Trophoblast cell (in vitro differentiated cells and primary cell): ENCODE measurements around the gene COQ4.

Experiments used
- DNase-seq, 2 donors: peaks; one replicate each; pipeline ENCODE4 v3.0.0-alpha.2; 2016
- H2AFZ ChIP-seq: 2 replicates; pipeline ENCODE4 v1.6.1; 2013; ENCODE audit warnings: low read length, moderate library complexity, mild to moderate bottlenecking; ENCODE audit not compliant: insufficient read depth, poor library complexity
- H2AK5ac ChIP-seq: 2 replicates; pipeline ENCODE4 v1.6.1; 2013; ENCODE audit warnings: mild to moderate bottlenecking, low read length
- H2BK120ac ChIP-seq: 2 replicates; pipeline ENCODE4 v1.6.1; 2013; ENCODE audit warnings: low read length, mild to moderate bottlenecking, moderate library complexity; ENCODE audit not compliant: insufficient read depth, poor library complexity
- H2BK12ac ChIP-seq: 2 replicates; pipeline ENCODE4 v1.6.1; 2013; ENCODE audit warnings: mild to moderate bottlenecking, low read length, moderate library complexity
- H2BK5ac ChIP-seq: 2 replicates; pipeline ENCODE4 v1.6.1; 2013; ENCODE audit warnings: low read length, low read depth, moderate library complexity, mild to moderate bottlenecking; ENCODE audit not compliant: poor library complexity
- H3K14ac ChIP-seq: 2 replicates; pipeline ENCODE4 v1.6.1; 2013; ENCODE audit warnings: mild to moderate bottlenecking, low read length
- H3K18ac ChIP-seq: 2 replicates; pipeline ENCODE4 v1.6.1; 2013; ENCODE audit warnings: mild to moderate bottlenecking, low read length
- H3K23ac ChIP-seq: 2 replicates; pipeline ENCODE4 v1.6.1; 2013; ENCODE audit warnings: low read length
- H3K27ac ChIP-seq: 2 replicates; pipeline ENCODE4 v1.5.1; 2013; ENCODE audit warnings: low read depth, mild to moderate bottlenecking, inconsistent platforms, low read length, moderate library complexity
- H3K27me3 ChIP-seq: 2 replicates; pipeline ENCODE4 v1.6.1; 2013; ENCODE audit warnings: inconsistent platforms, mild to moderate bottlenecking, low read length, moderate library complexity; ENCODE audit not compliant: insufficient read depth
- H3K36me3 ChIP-seq, 2 experiments: 1 replicate in 1 of 2; 2 replicates in 1 of 2; pipeline ENCODE4 v1.6.1; 2013; ENCODE audit warnings: low read length in 2 of 2, mild to moderate bottlenecking in 2 of 2, moderate library complexity in 1 of 2; ENCODE audit not compliant: insufficient read depth in 2 of 2, control insufficient read depth in 1 of 2
- H3K4ac ChIP-seq: 2 replicates; pipeline ENCODE4 v1.6.1; 2013; ENCODE audit warnings: low read depth, mild to moderate bottlenecking, low read length, moderate library complexity
- H3K4me1 ChIP-seq, 2 experiments: 1 replicate in 1 of 2; 2 replicates in 1 of 2; pipeline ENCODE4 v1.6.1; 2013; ENCODE audit warnings: low read length in 2 of 2, mild to moderate bottlenecking in 2 of 2, moderate library complexity in 1 of 2; ENCODE audit not compliant: insufficient read depth in 2 of 2, control insufficient read depth in 1 of 2
- H3K4me2 ChIP-seq: 2 replicates; pipeline ENCODE4 v1.6.1; 2013; ENCODE audit warnings: inconsistent platforms, mild to moderate bottlenecking, low read length, moderate library complexity
- H3K4me3 ChIP-seq: 2 replicates; pipeline ENCODE4 v1.5.1; 2013; ENCODE audit warnings: mild to moderate bottlenecking, low read depth, low read length, inconsistent platforms
- H3K79me1 ChIP-seq: one replicate; pipeline ENCODE4 v1.6.1; 2013; ENCODE audit warnings: low read length
- H3K79me2 ChIP-seq: 2 replicates; pipeline ENCODE4 v1.6.1; 2013; ENCODE audit warnings: low read length, mild to moderate bottlenecking; ENCODE audit not compliant: control insufficient read depth, insufficient read depth, poor library complexity
- H3K9ac ChIP-seq: 2 replicates; pipeline ENCODE4 v1.6.1; 2013; ENCODE audit warnings: mild to moderate bottlenecking, low read length
- H3K9me3 ChIP-seq: 2 replicates; pipeline ENCODE4 v1.6.1; 2013; ENCODE audit warnings: low read depth, mild to moderate bottlenecking, control low read depth, inconsistent platforms, low read length; ENCODE audit not compliant: insufficient read depth
- H4K12ac ChIP-seq: 2 replicates; pipeline ENCODE4 v1.6.1; 2013; ENCODE audit warnings: low read depth, mild to moderate bottlenecking, low read length, moderate library complexity
- H4K8ac ChIP-seq: 2 replicates; pipeline ENCODE4 v1.6.1; 2013; ENCODE audit warnings: low read depth, mild to moderate bottlenecking, low read length, moderate library complexity
- H4K91ac ChIP-seq: one replicate; pipeline ENCODE4 v1.6.1; 2013; ENCODE audit warnings: low read depth, mild to moderate bottlenecking, low read length, moderate library complexity
- WGBS: extraction: QIAGEN DNeasy Blood & Tissue Kit; methylation state at CpG from one replicate; pipeline ENCODE4 v1.1.7; 2013; ENCODE audit warnings: missing lambda C conversion rate; ENCODE audit not compliant: insufficient read length, insufficient coverage; ENCODE audit errors: extremely low coverage; 5-methylcytosine and 5-hydroxymethylcytosine counted together

Gene COQ4

GRCh38 chr9:128344931-128345605 is 22.4 kb downstream of the COQ4 start:
- Histone ChIP-seq H2BK120ac (no peak overlapping the region), H3K14ac (no peak overlapping the region), H4K12ac (no peak overlapping the region), H3K4me1 (peaks cover 0 to 6% of the 10 kb centered on the region in 2 experiments), H3K23ac (no peak overlapping the region), H3K27ac (no peak overlapping the region), H3K36me3 (peaks cover 49 to 57% of the 10 kb centered on the region in 2 experiments), H3K4me3 (no peak overlapping the region), H3K9me3 (peaks cover 3% of the 10 kb centered on the region), H4K8ac (no peak overlapping the region), H2AK5ac (no peak overlapping the region), H3K79me2 (peaks cover 4% of the 10 kb centered on the region), H3K9ac (no peak overlapping the region), H3K4me2 (no peak overlapping the region), H2BK5ac (no peak overlapping the region), H2AFZ (no peak overlapping the region), H2BK12ac (no peak overlapping the region), H3K4ac (no peak overlapping the region), H3K79me1 (peaks cover 6% of the 10 kb centered on the region), H3K18ac (no peak overlapping the region), H3K27me3 (no peaks in the 10 kb centered on the region), H4K91ac (no peak overlapping the region)
- no CpG with 5 or more reads among the region's 28 CpGs for WGBS
- no peak for DNase-seq

DNA sequence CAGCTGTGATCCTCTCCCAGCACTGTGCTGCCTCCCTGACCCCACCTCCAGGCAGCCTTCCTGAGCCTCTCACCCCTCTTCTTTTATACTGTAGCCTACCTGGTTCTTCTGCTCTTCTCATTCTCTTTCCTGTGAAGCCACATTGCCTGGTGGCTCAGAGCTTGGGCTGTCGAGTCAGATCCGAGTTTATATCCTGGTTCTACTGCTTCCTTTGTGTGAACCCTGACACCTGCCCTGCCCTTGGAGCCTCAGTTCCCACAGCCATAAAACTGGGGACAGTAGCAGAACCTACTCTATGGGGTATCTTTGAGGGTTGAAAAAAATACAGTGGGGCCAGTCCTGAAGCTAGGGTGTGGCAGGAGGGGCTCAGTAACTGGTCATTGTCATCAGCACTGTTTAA is 26.5 kb downstream of the COQ4 start:
- Histone ChIP-seq H2AK5ac (no peak overlapping the region), H2BK12ac (no peak overlapping the region), H4K8ac (no peak overlapping the region), H2BK120ac (no peak overlapping the region), H2AFZ (no peak overlapping the region), H3K9ac (no peak overlapping the region), H3K23ac (no peak overlapping the region), H3K36me3 (peaks cover 53 to 61% of the 10 kb centered on the region in 2 experiments), H3K4ac (no peak overlapping the region), H3K4me3 (no peak overlapping the region), H3K14ac (no peak overlapping the region), H3K79me1 (no peaks in the 10 kb centered on the region), H3K27ac (no peak overlapping the region), H3K27me3 (no peaks in the 10 kb centered on the region), H3K9me3 (peaks cover 8% of the 10 kb centered on the region), H2BK5ac (no peak overlapping the region), H3K4me2 (no peak overlapping the region), H3K4me1 (no peaks in the 10 kb centered on the region), H3K18ac (no peak overlapping the region), H3K79me2 (no peaks in the 10 kb centered on the region), H4K12ac (no peak overlapping the region), H4K91ac (no peak overlapping the region)
- no peak for DNase-seq
- WGBS, result no CpG with 5 or more reads among the region's 2 CpGs

GRCh38 chr9:128349772-128350171 is 27.1 kb downstream of the COQ4 start:
- H2BK5ac ChIP-seq, result no peak overlapping the region
- peaks cover 53 to 57% of the 10 kb centered on the region in 2 experiments for H3K36me3 ChIP-seq
- no peak overlapping the region for H3K4me2 ChIP-seq
- H2AFZ ChIP-seq, result no peak overlapping the region
- H3K18ac ChIP-seq, result no peak overlapping the region
- H3K27me3 ChIP-seq, result no peaks in the 10 kb centered on the region
- H3K4me3 ChIP-seq, result no peak overlapping the region
- H2AK5ac ChIP-seq, result no peak overlapping the region
- H4K12ac ChIP-seq, result no peak overlapping the region
- H3K27ac ChIP-seq, result no peak overlapping the region
- no peak overlapping the region for H3K23ac ChIP-seq
- H2BK120ac ChIP-seq, result no peak overlapping the region
- H3K79me2 ChIP-seq, result no peaks in the 10 kb centered on the region
- H4K8ac ChIP-seq, result no peak overlapping the region
- H2BK12ac ChIP-seq, result no peak overlapping the region
- WGBS, result no CpG with 5 or more reads among the region's 6 CpGs
- no peaks in the 10 kb centered on the region for H3K4me1 ChIP-seq
- peaks cover 8% of the 10 kb centered on the region for H3K9me3 ChIP-seq
- H3K4ac ChIP-seq, result no peak overlapping the region
- H4K91ac ChIP-seq, result no peak overlapping the region
- H3K14ac ChIP-seq, result no peak overlapping the region
- no peaks in the 10 kb centered on the region for H3K79me1 ChIP-seq
- DNase-seq, result no peak
- H3K9ac ChIP-seq, result no peak overlapping the region

DNA sequence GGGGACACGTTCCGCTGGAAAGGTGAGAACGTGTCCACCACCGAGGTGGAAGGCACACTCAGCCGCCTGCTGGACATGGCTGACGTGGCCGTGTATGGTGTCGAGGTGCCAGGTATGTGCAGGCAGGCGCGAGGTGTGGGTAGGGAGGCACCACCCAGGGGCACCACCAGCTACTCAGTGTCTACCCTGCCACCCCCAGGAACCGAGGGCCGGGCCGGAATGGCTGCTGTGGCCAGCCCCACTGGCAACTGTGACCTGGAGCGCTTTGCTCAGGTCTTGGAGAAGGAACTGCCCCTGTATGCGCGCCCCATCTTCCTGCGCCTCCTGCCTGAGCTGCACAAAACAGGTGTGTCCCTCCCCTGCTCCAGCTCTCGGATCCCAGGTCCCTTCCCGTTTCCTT is 32.8 kb downstream of the COQ4 start:
- Histone ChIP-seq H2BK120ac (no peak overlapping the region), H2AFZ (no peak overlapping the region), H3K9ac (no peak overlapping the region), H3K4ac (no peak overlapping the region), H3K27me3 (no peaks in the 10 kb centered on the region), H4K8ac (no peak overlapping the region), H3K4me3 (no peak overlapping the region), H2BK5ac (no peak overlapping the region), H4K91ac (no peak overlapping the region), H3K4me1 (no peaks in the 10 kb centered on the region), H2BK12ac (no peak overlapping the region), H3K27ac (no peak overlapping the region), H3K79me2 (no peaks in the 10 kb centered on the region), H4K12ac (no peak overlapping the region), H3K36me3 (peaks cover 33 to 43% of the 10 kb centered on the region in 2 experiments), H3K4me2 (no peak overlapping the region), H3K79me1 (no peaks in the 10 kb centered on the region), H2AK5ac (no peak overlapping the region), H3K9me3 (peaks cover 6% of the 10 kb centered on the region), H3K23ac (no peak overlapping the region), H3K18ac (no peak overlapping the region), H3K14ac (no peak overlapping the region)
- no peak for DNase-seq
- no CpG with 5 or more reads among the region's 19 CpGs for WGBS
